ENCODE measurements around the gene RASIP1. TPM values are rescaled to one million over a fixed set of nuclear protein-coding genes. Genes with fewer than 3 reads are reported as not detected.
"Not testable (repeated sequence)": the region's sequence is repeated elsewhere in the genome, so short reads cannot be mapped to it uniquely, and the experiment has no call there.

Gene RASIP1, protein sequence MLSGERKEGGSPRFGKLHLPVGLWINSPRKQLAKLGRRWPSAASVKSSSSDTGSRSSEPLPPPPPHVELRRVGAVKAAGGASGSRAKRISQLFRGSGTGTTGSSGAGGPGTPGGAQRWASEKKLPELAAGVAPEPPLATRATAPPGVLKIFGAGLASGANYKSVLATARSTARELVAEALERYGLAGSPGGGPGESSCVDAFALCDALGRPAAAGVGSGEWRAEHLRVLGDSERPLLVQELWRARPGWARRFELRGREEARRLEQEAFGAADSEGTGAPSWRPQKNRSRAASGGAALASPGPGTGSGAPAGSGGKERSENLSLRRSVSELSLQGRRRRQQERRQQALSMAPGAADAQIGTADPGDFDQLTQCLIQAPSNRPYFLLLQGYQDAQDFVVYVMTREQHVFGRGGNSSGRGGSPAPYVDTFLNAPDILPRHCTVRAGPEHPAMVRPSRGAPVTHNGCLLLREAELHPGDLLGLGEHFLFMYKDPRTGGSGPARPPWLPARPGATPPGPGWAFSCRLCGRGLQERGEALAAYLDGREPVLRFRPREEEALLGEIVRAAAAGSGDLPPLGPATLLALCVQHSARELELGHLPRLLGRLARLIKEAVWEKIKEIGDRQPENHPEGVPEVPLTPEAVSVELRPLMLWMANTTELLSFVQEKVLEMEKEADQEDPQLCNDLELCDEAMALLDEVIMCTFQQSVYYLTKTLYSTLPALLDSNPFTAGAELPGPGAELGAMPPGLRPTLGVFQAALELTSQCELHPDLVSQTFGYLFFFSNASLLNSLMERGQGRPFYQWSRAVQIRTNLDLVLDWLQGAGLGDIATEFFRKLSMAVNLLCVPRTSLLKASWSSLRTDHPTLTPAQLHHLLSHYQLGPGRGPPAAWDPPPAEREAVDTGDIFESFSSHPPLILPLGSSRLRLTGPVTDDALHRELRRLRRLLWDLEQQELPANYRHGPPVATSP
- 3.1 TPM for total RNA-seq

- DNase-seq (ENCODE audit: low spot score), result no peak
Measured at GRCh38 chr19:48740164-48740972, at the start of gene RASIP1. TSS of gene RASIP1 (minus strand) at chr19:48740610. CDS start at chr19:48740282, 328 bp downstream.

DNA sequence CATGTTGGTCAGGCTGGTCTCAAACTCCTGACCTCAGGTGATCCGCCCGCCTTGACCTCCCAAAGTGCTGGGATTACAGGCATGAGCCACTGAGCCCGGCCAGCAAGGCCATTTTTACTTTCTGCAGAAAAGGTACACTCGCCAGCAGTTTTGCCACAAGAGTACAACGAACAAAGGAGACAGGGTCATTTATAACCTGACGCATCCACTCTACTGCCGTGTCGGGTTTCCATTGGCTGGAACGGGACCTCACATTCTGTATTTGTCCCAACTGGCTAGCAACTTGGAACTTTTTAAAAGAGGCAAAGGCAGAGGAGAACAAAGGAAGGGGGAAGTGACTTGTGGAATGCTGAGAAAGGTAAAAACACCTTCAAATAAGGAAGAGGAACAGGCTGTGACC, 46.9 kb upstream of the RASIP1 start:
- ATAC-seq; DNase-seq (ENCODE audit: low spot score): not testable (repeated sequence)

More at GRCh38 chr19:48740164-48740972, at the start of gene RASIP1:
- ATAC-seq, result peak; percentile 1

DNA sequence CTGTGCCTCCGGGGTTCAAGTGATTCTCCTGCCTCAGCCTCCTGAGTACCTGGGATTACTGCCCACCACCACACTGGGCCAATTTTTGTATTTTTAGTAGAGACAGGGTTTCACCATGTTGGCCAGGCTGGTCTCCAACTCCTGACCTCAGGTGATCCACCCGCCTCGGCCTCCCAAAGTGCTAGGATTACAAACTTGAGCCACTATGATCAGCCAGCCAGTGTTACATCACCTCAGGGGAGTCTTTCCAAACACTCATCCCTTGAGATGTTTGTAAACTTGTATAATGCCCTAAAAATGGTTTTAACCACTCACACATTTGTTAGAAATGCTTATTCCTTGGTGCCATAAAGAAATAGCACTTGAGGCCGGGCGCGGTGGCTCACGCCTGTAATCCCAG, 46.0 kb upstream of the RASIP1 start:
- not testable (repeated sequence) for ATAC-seq; DNase-seq (ENCODE audit: low spot score)

GRCh38 chr19:48784527-48784926, 44.1 kb upstream of the RASIP1 start:
- DNase-seq (ENCODE audit: low spot score), result no peak
- ATAC-seq, result peak; percentile 71

GRCh38 chr19:48780631-48781391, 40.4 kb upstream of the RASIP1 start:
- DNase-seq (ENCODE audit: low spot score) (no peak), ATAC-seq (no peak)

- ATAC-seq (no peak), DNase-seq (ENCODE audit: low spot score) (no peak)
Measured at GRCh38 chr19:48779636-48780035, 39.2 kb upstream of the RASIP1 start.

- ATAC-seq, result no peak
Measured at GRCh38 chr19:48777720-48778119, 37.3 kb upstream of the RASIP1 start.

DNA sequence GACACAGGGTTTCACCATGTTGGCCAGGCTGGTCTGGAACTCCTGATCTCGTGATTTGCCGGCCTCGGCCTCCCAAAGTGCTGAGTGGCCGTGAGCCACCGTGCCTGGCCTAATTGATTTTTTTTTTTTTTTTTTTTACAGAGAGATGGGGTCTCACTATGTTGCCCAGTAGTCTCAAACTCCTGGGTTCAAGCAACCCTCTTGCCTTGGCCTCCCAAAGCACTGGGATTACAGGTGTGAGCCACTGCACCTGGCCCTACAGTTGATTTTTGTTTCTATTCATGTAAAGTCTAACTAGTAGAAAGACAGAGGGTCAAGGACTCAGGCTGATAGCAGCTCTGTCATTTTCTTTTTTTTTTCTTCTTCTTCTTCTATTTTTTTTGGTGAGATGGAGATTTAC, 36.7 kb upstream of the RASIP1 start:
- no peak for ATAC-seq
- DNase-seq (ENCODE audit: low spot score), result no peak

More at GRCh38 chr19:48777720-48778119, 37.3 kb upstream of the RASIP1 start:
- DNase-seq (ENCODE audit: low spot score), result no peak

DNA sequence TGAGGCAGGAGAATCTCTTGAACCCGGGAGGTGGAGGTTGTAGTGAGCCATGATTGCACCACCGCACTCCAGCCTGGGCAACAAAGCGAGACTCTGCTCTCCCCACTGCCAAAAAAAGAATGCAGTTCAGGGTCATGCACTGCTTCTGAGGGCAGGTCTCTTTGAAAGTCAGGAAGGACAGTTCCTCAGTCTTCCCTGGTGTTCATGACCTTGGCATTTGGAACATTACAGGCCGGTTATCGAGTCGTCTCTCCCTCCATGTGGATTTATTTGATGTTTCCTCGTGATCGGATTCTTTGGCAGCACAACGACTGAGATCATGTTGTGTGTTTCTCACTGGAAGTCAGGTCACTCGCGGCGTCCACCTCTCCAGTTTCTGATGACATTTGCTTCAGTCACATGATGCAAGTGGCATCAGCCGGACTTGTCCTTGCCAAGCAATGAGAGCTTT, 32.1 kb upstream of the RASIP1 start:
- DNase-seq (ENCODE audit: low spot score), result peak; percentile 94

GRCh38 chr19:48770734-48771472, 30.5 kb upstream of the RASIP1 start:
- ATAC-seq (no peak), DNase-seq (ENCODE audit: low spot score) (no peak)

More for the DNA sequence above, 32.1 kb upstream of the RASIP1 start:
- peak; percentile 74 for ATAC-seq

GRCh38 chr19:48770266-48770665, 29.9 kb upstream of the RASIP1 start:
- no peak for DNase-seq (ENCODE audit: low spot score)
- no peak for ATAC-seq

DNA sequence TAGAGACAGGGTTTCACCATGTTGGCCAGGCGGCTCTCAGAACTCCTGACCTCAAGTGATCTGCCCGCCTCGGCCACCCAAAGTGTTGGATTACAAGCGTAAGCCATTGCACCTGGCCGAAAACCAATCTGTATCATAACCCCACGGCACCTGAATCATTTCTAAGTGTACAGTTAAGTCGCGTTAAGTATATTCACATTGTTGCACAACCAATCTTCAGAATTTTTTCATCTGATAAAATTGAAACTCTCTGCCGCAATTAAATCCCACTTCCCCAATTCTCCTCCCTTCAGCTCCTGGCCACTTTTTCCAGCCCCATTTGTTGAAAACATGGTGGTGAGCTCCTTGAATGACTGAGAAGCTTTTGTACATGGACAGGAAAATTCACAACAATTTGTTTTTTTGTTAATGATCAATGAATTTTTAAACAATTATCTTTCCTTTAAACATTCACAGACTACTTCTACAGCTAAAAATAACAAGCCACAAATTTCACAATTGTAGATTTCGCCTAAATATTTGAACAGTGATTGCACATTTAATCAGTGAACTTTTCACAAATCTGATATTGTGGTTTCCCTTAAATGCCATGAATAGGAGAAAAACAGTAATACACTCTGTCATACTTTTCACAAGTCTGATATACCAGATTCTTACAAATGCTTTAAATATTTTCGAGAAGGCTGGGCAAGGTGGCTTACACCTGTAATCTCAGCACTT, 28.7 kb upstream of the RASIP1 start:
- DNase-seq (ENCODE audit: low spot score) (no peak), ATAC-seq (peak; percentile 28)

DNA sequence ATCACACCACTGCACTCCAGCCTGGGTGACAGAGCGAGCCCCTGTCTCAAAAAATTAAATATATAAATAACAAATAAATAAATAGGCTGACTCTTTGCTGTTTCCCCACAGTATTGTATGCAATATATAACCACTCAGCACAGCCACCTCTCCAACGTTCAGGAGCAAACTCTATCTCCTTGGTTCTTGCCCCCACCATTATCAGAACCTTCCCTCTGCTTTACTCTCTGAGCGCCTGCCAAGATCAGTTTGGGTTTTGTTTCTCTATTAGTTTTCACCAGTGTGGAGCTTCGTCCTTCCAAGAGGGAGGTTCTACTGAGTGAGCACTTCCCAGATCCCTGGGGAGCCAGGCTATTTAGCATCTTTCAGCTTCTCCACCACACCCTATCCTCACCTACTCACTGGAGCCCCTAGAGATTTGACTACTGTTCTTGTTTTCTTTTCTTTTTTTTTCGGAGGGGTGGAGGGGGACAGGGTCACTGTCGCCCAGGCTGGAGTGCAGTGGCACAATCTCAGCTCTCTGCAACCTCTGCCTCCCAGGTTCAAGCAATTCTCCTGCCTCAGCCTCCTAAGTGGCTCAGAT, 27.9 kb upstream of the RASIP1 start:
- not testable (repeated sequence) for DNase-seq (ENCODE audit: low spot score)
- ATAC-seq, result peak; percentile 41

GRCh38 chr19:48765816-48766215, 25.4 kb upstream of the RASIP1 start:
- not testable (repeated sequence) for DNase-seq (ENCODE audit: low spot score)
- peak; percentile 51 for ATAC-seq

DNA sequence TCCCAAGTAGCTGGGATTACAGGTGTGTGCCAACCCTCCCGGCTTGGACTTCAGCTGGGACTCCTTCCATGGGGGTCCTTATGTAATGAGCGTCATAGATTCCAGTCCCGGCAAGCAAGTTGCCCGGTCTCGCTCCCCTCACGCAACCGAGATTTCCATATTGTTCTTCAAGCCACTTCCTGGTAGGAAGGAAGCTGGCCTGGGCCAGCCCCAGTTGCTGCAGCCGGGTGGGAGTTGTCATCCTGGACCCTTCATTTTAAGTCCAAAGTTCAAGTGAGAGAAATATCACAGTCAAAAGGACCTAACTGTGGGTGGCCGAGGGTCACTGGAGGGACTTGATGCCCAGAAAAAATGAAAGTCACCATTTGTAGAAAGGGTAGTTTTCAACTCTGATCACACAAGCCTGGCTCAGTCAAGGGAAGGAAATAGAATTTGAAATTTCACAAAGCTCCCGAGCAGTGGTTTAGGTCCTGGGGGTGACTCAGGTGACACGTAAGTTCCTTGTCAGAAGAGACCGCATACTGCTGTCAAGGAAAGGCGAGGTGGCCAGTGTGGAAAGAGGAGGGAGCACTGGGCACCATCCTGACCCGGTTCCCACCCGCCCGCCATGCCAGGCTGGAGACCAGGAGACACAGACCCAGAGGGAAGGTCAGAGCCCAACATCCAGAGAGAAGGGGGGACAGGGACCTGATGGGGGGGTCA, 20.2 kb upstream of the RASIP1 start:
- DNase-seq (ENCODE audit: low spot score) (no peak), ATAC-seq (no peak)

- ATAC-seq (no peak), DNase-seq (ENCODE audit: low spot score) (no peak)
Measured at GRCh38 chr19:48757741-48758144, 17.3 kb upstream of the RASIP1 start.

DNA sequence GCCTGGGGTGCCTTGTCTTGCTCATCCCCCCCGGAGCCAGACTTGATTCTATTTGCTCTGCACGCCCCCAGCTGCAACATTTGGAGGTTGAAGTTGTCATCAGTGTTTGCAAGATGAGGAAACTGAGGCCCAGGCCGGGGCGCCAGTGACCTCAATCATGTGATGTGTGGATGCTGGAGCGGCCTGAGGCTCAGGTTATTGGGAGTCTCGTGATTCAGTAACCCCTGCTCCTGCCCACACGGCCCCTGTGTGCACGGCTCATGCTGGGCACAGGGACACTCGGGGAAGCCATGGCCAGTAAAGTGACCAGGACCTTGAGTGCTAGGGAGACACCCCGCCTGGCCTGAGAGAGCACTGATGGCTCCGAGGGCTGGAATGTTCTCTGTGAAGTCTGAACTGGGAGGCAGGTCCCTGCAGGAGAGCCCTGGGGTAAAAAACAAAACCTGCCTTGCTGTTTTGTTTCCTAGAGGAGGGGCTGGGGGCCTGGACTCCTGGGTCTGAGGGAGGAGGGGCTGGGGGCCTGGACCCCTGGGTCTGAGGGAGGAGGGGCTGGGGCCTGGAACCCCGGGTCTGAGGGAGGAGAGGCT, 16.8 kb upstream of the RASIP1 start:
- ATAC-seq (peak; percentile 14), DNase-seq (ENCODE audit: low spot score) (no peak)
